Natural killer cell (primary cell): ENCODE results near the gene XIRP1. TPM values are rescaled to one million over a fixed set of nuclear protein-coding genes. Genes with fewer than 3 reads are reported as not detected.

ENCODE experiments used
- ATAC-seq, 3 donors: fragments of 150-1000 bp in 2 of 3; fragments of 200-7000 bp in 1 of 3; cut with Tn5 transposase; 1 replicate in 1 of 3; 2 replicates in 2 of 3; pipeline ENCODE4 v1.10.0; 2021; ENCODE audit warnings: mild to moderate bottlenecking in 2 of 3, moderate library complexity in 2 of 3
- DNase-seq, 2 donors: peaks; one replicate each; pipeline versions ENCODE4 v3.0.0 to v3.0.0-alpha.2; 2013 to 2021; ENCODE audit warnings: mixed read lengths in 1 of 2
- H3K27ac ChIP-seq: one replicate; pipeline ENCODE4 v1.5.1; 2013; ENCODE audit warnings: mild to moderate bottlenecking, low read length
- H3K27me3 ChIP-seq: one replicate; pipeline ENCODE4 v1.6.1; 2013; ENCODE audit warnings: low read length; ENCODE audit not compliant: control insufficient read depth, insufficient read depth
- H3K36me3 ChIP-seq: one replicate; pipeline ENCODE4 v1.6.1; 2013; ENCODE audit warnings: low read length; ENCODE audit not compliant: control insufficient read depth, insufficient read depth
- H3K4me1 ChIP-seq: one replicate; pipeline ENCODE4 v1.6.1; 2013; ENCODE audit warnings: low read length; ENCODE audit not compliant: control insufficient read depth, insufficient read depth
- H3K4me3 ChIP-seq: one replicate; pipeline ENCODE4 v1.5.1; 2013; ENCODE audit warnings: low read length
- H3K9me3 ChIP-seq: one replicate; pipeline ENCODE4 v1.6.1; 2013; ENCODE audit warnings: low read length; ENCODE audit not compliant: control insufficient read depth, insufficient read depth
- H3K27ac Mint-ChIP-seq, 2 donors: one replicate each; pipeline ENCODE4 v1.8.0; 2022; ENCODE audit warnings: mild to moderate bottlenecking in 2 of 2, mixed read lengths in 2 of 2, moderate library complexity in 1 of 2
- H3K27me3 Mint-ChIP-seq, 2 donors: one replicate each; pipeline ENCODE4 v1.8.0; 2022; ENCODE audit warnings: low read depth in 2 of 2, mixed read lengths in 2 of 2
- H3K36me3 Mint-ChIP-seq: one replicate; pipeline ENCODE4 v1.8.0; 2022; ENCODE audit warnings: mixed read lengths
- H3K4me1 Mint-ChIP-seq, 2 donors: one replicate each; pipeline ENCODE4 v1.8.0; 2022; ENCODE audit warnings: mixed read lengths in 2 of 2
- H3K4me3 Mint-ChIP-seq: one replicate; pipeline ENCODE4 v1.8.0; 2022; ENCODE audit warnings: mild to moderate bottlenecking, moderate library complexity, mixed read lengths
- H3K9me3 Mint-ChIP-seq, 2 donors: one replicate each; pipeline ENCODE4 v1.8.0; 2022; ENCODE audit warnings: mixed read lengths in 2 of 2
- CTCF ChIP-seq: fragments of 200-600 bp; IDR thresholded peaks from one replicate; pipeline ENCODE4 v1.8.0; 2022; ENCODE audit warnings: antibody characterized with exemption
- WGBS: methylation state at CpG from one replicate; pipeline ENCODE4 v1.1.7; 2013; ENCODE audit warnings: missing lambda C conversion rate; ENCODE audit not compliant: insufficient coverage; 5-methylcytosine and 5-hydroxymethylcytosine counted together
- intact Hi-C: fragments of 100-400 bp; cut with micrococcal nuclease; formaldehyde crosslinking; loops from one replicate; pipeline ENCODE4 v1.14.2; 2022
- total RNA-seq, 4 donors: library from RNA; stranded (reverse); fragments of 120-200 nt in 1 of 4; gene quantifications; one replicate each; pipeline versions ENCODE4 v1.2.3 to v1.2.4, GENCODE V29; 2013 to 2022

XIRP1 gene
- total RNA-seq, 3 donors from 2014 or later (not counting 1 experiment from before 2014, with no cell fraction given) = 0.14 to 0.40 (median 0.24) TPM

DNA sequence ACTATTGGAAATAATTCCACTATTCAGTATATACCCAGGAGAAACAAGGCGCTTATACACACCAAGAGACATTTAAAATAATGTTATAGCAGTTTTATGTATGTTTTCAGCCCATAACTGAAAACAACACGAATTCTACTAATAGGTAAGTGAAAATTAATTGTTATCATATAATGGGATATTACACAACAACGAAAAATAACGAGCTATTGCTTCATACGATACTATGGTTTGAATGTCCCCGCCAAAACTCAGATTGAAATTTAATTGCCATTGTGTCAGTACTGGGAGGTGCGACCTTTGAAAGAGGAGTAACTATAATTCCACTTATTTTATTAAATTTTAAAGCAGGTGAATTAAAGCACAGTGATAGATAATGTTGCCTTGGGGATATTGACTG lies 35.0 kb downstream of the XIRP1 start:
- intact Hi-C loops = no loop called here
- ATAC-seq (no peak), DNase-seq (no peak)
- no peak overlapping the region for H3K4me3 Mint-ChIP-seq
- no peaks in the 10 kb centered on the region for H3K27me3 ChIP-seq
- H3K4me3 ChIP-seq = no peak overlapping the region
- no peaks in the 10 kb centered on the region for H3K9me3 ChIP-seq
- no CpG with 5 or more reads among the region's 7 CpGs for WGBS
- no peaks in the 10 kb centered on the region for H3K9me3 Mint-ChIP-seq
- no peaks in the 10 kb centered on the region for H3K36me3 Mint-ChIP-seq
- no peak for TF ChIP-seq CTCF
- H3K36me3 ChIP-seq = no peaks in the 10 kb centered on the region
- no peak overlapping the region for H3K27ac Mint-ChIP-seq
- no peak overlapping the region for H3K27ac ChIP-seq
- H3K4me1 Mint-ChIP-seq = peaks cover 4 to 11% of the 10 kb centered on the region in 2 donors
- peaks cover 8% of the 10 kb centered on the region for H3K4me1 ChIP-seq
- peaks cover 0 to 7% of the 10 kb centered on the region in 2 donors for H3K27me3 Mint-ChIP-seq

GRCh38 chr3:39156421-39156820 lies 36.0 kb downstream of the XIRP1 start:
- no peak overlapping the region for H3K4me3 ChIP-seq
- peak in 1 of 2 donors; percentile 2 for DNase-seq
- ATAC-seq = no peak
- H3K27me3 ChIP-seq = no peaks in the 10 kb centered on the region
- intact Hi-C loops = no loop called here
- WGBS = 94% methylated on average over 4 of the region's 4 CpGs
- Mint-ChIP-seq H3K36me3 (no peaks in the 10 kb centered on the region), H3K27me3 (peaks cover 0 to 7% of the 10 kb centered on the region in 2 donors), H3K4me1 (peaks cover 14 to 20% of the 10 kb centered on the region in 2 donors), H3K4me3 (peak overlapping the region; percentile 17), H3K27ac (peak overlapping the region; percentile 23 to 99), H3K9me3 (no peaks in the 10 kb centered on the region)
- peaks cover 17% of the 10 kb centered on the region for H3K4me1 ChIP-seq
- no peaks in the 10 kb centered on the region for H3K36me3 ChIP-seq
- H3K9me3 ChIP-seq = no peaks in the 10 kb centered on the region
- no peak overlapping the region for H3K27ac ChIP-seq
- TF ChIP-seq CTCF = no peak

GRCh38 chr3:39154280-39155021 lies 37.9 kb downstream of the XIRP1 start:
- Histone ChIP-seq H3K4me1 (peaks cover 37% of the 10 kb centered on the region), H3K27ac (no peak overlapping the region), H3K36me3 (no peaks in the 10 kb centered on the region), H3K27me3 (no peaks in the 10 kb centered on the region), H3K4me3 (no peak overlapping the region), H3K9me3 (no peaks in the 10 kb centered on the region)
- DNase-seq = peak in 1 of 2 donors; percentile 10
- Mint-ChIP-seq H3K27ac (peak overlapping the region; percentile 72 to 99), H3K4me1 (peaks cover 33 to 40% of the 10 kb centered on the region in 2 donors), H3K4me3 (peak overlapping the region; percentile 77), H3K27me3 (peaks cover 0 to 7% of the 10 kb centered on the region in 2 donors), H3K9me3 (no peaks in the 10 kb centered on the region), H3K36me3 (no peaks in the 10 kb centered on the region)
- no peak for ATAC-seq
- WGBS = 90% methylated on average over 18 of the region's 18 CpGs
- intact Hi-C loops = no loop called here
- TF ChIP-seq CTCF = no peak

DNA sequence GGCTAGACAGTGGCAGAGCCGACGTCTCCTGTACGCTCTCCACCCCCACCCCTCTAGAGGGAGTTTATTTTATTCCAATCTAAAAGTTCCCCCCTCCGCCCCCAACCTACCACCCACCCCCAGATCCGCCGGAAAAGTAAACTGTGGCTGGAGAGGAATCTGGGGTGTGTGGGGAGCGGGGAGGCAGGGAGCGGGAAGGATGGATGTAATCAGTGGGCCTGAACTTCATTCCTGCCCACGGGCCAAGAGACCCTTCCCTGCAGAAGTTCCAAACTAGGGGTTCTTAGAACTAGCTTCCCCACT lies 38.5 kb downstream of the XIRP1 start:
- Mint-ChIP-seq H3K9me3 (no peaks in the 10 kb centered on the region), H3K36me3 (no peaks in the 10 kb centered on the region), H3K4me3 (peak overlapping the region; percentile 77), H3K4me1 (peaks cover 39 to 45% of the 10 kb centered on the region in 2 donors), H3K27me3 (peaks cover 0 to 7% of the 10 kb centered on the region in 2 donors), H3K27ac (peak overlapping the region; percentile 72 to 99)
- H3K27ac ChIP-seq = peak overlapping the region; percentile 66
- H3K4me1 ChIP-seq = peaks cover 42% of the 10 kb centered on the region
- no peak for DNase-seq
- no peak for TF ChIP-seq CTCF
- no peak for ATAC-seq
- 91% methylated on average over 3 of the region's 9 CpGs for WGBS
- no peaks in the 10 kb centered on the region for H3K9me3 ChIP-seq
- no peaks in the 10 kb centered on the region for H3K27me3 ChIP-seq
- peak overlapping the region; percentile 42 for H3K4me3 ChIP-seq
- H3K36me3 ChIP-seq = no peaks in the 10 kb centered on the region
- intact Hi-C loops = no loop called here
